ENCODE measurements around the gene SSTR4. TPM values are rescaled to one million over a fixed set of nuclear protein-coding genes. Genes with fewer than 3 reads are reported as not detected.

The SSTR4 gene
- total RNA-seq, 1 experiment from 2014 or later: not detected

DNA sequence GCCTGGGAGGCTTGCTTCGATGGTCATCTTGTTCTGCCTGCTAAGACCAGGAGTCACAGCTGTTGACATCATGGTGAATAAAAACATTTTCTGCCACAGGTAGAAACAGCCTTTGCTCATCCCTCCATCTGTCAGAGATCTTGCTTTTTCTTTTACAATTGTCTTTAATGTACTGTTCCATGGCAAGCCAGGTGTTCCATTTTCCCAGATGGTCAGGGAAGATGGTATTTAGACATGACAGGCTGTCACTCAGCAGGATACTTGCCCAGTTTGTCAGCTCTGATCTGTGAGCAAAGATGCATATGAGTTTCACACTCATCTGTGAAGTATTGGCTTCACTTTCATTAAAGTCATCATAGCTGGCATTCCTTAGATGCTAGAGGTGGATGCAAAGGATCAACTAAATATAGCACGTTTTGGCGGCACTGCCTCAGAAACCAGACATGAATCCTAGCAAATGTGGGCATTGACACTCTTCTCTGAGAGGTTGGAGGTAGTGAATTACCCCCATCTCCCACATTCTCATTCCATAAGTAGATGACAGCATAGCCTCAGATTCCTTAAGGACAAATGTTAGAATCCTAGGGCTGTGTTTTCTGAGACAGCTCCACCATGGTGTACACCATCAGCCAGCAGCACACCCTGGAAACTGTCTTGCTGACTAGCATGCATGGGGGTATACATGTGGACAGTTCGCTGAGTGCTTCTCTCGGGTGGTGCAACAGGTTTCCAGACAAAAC, 4.2 kb downstream of the SSTR4 start:
- ChIA-PET CTCF (no interaction called here), POLR2A (ENCODE audit: unreplicated experiment) (no interaction called here)
- H3K4me1 ChIP-seq (replicated peaks; ENCODE audit: insufficient read depth): peaks cover 8% of the 10 kb centered on the region; the same call in 1 of the 2 replicates
- no peaks in the 10 kb centered on the region for H3K27me3 ChIP-seq (ENCODE audit: insufficient read depth, low read depth)
- no peaks in the 10 kb centered on the region for H3K9me2 ChIP-seq (ENCODE audit: insufficient read depth)
- H3K4me2 ChIP-seq: no peak overlapping the region
- intact Hi-C loops (cut with micrococcal nuclease; ENCODE audit: unreplicated experiment): no loop called here
- no peaks in the 10 kb centered on the region for H3K79me2 ChIP-seq (ENCODE audit: low read depth)
- H2AFZ ChIP-seq: no peak overlapping the region
- no peaks in the 10 kb centered on the region for H4K20me1 ChIP-seq (ENCODE audit: insufficient read depth)
- H3K27ac ChIP-seq: no peak overlapping the region
- H3K4me3 ChIP-seq: no peak overlapping the region
- H3F3A ChIP-seq (ENCODE audit: insufficient read depth, low read depth): peaks cover 4% of the 10 kb centered on the region; the same call in 1 of the 2 replicates
- no peak for TF ChIP-seq EZH2 (IDR thresholded peaks at IDR 0.05; ENCODE audit: low read depth)
- TF ChIP-seq, protein P1, sequence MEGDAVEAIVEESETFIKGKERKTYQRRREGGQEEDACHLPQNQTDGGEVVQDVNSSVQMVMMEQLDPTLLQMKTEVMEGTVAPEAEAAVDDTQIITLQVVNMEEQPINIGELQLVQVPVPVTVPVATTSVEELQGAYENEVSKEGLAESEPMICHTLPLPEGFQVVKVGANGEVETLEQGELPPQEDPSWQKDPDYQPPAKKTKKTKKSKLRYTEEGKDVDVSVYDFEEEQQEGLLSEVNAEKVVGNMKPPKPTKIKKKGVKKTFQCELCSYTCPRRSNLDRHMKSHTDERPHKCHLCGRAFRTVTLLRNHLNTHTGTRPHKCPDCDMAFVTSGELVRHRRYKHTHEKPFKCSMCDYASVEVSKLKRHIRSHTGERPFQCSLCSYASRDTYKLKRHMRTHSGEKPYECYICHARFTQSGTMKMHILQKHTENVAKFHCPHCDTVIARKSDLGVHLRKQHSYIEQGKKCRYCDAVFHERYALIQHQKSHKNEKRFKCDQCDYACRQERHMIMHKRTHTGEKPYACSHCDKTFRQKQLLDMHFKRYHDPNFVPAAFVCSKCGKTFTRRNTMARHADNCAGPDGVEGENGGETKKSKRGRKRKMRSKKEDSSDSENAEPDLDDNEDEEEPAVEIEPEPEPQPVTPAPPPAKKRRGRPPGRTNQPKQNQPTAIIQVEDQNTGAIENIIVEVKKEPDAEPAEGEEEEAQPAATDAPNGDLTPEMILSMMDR (conservative IDR thresholded peaks at IDR 0.05): no peak
- DNase-seq: no peak
- no peaks in the 10 kb centered on the region for H3K9me3 ChIP-seq (ENCODE audit: insufficient read depth, low read depth)
- H3K36me3 ChIP-seq (ENCODE audit: low read depth): no peaks in the 10 kb centered on the region
- BruUV-seq (replicated peaks): no TSS peak

DNA sequence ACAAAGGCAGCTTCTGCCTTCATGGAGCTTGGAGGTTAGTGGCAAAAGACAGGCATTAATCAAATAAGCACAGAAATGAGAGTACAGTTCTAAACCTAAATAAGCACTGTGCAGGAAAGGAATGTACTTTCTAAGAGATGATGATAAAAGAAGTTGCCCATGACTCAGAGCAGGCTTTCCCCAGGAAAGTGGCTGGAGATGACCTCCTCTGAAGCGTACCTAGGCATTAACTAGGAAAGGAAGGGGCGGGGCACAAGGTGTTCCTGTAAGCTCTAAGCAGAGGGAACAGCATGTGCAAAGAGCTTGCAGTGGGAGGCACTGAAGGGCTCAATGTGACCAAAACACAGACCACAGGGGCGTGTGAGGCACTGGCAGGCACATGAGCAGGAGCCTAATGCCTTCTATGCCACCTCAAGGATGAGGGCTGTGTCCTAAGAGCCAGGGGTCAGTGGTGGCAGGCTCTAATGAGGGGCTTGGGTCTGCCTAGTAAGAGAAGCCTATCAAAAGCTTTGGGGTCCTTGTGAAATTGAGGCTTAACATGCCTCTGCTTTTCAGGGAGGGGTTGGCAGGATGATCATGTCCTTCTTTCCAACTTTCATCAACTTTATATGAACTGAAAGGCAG, 4.9 kb downstream of the SSTR4 start:
- ChIA-PET CTCF (no interaction called here), POLR2A (ENCODE audit: unreplicated experiment) (no interaction called here)
- H3K79me2 ChIP-seq (ENCODE audit: low read depth): 0 out of 2 replicates have a peak, but pooled peaks cover under 1% of the 10 kb centered on the region
- peaks cover 8% of the 10 kb centered on the region; the same call in 1 of the 2 replicates for H3K4me1 ChIP-seq (replicated peaks; ENCODE audit: insufficient read depth)
- intact Hi-C loops (cut with micrococcal nuclease; ENCODE audit: unreplicated experiment): loop anchor here (10.0 kb wide), 1 partner anchor 705 kb away; no protein-coding TSS in a partner anchor
- peaks cover 4% of the 10 kb centered on the region; the same call in 1 of the 2 replicates for H3F3A ChIP-seq (ENCODE audit: insufficient read depth, low read depth)
- no peaks in the 10 kb centered on the region for H3K9me3 ChIP-seq (ENCODE audit: insufficient read depth, low read depth)
- H2AFZ ChIP-seq: no peak overlapping the region
- no peak overlapping the region for H3K4me3 ChIP-seq
- peak in 1 of 2 experiments; percentile 46 for DNase-seq
- H3K4me2 ChIP-seq: no peak overlapping the region
- no TSS peak for BruUV-seq (replicated peaks)
- H3K36me3 ChIP-seq (ENCODE audit: low read depth): no peaks in the 10 kb centered on the region
- TF ChIP-seq, protein P1 (conservative IDR thresholded peaks at IDR 0.05): no peak
- no peak for TF ChIP-seq EZH2 (IDR thresholded peaks at IDR 0.05; ENCODE audit: low read depth)
- no peaks in the 10 kb centered on the region for H3K9me2 ChIP-seq (ENCODE audit: insufficient read depth)
- H4K20me1 ChIP-seq (ENCODE audit: insufficient read depth): no peaks in the 10 kb centered on the region
- no peak overlapping the region for H3K27ac ChIP-seq
- H3K27me3 ChIP-seq (ENCODE audit: insufficient read depth, low read depth): no peaks in the 10 kb centered on the region

DNA sequence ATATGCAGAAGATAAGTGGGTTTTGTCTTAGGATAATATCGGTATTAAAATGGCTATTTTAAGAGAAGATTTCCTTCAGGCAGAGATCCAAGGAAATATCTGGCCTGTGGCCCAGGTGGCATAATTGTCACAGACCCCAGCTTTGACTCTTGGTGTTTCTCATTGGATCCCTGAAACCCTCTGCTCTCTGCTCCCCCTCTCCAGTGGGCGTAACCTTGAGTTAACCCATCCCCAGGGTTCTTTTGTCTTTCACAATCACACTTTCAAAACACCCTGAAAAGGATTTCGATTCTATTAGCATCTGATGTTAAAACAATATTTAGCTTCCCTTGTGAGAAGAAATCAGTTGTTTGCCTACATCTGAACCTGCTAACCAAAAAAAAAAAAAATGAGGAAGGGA, 7.2 kb downstream of the SSTR4 start:
- no peak for TF ChIP-seq EZH2 (IDR thresholded peaks at IDR 0.05; ENCODE audit: low read depth)
- TF ChIP-seq, protein P1 (conservative IDR thresholded peaks at IDR 0.05): no peak
- no peak overlapping the region for H3K27ac ChIP-seq
- POLR2A ChIA-PET (ENCODE audit: unreplicated experiment): no interaction called here

More for the DNA sequence above, 7.2 kb downstream of the SSTR4 start:
- Histone ChIP-seq H3K36me3 (ENCODE audit: low read depth) (no peaks in the 10 kb centered on the region), H3K9me3 (ENCODE audit: insufficient read depth, low read depth) (no peaks in the 10 kb centered on the region), H2AFZ (no peak overlapping the region), H3K9me2 (ENCODE audit: insufficient read depth) (no peaks in the 10 kb centered on the region), H3K4me3 (no peak overlapping the region), H3K4me2 (no peak overlapping the region), H3F3A (ENCODE audit: insufficient read depth, low read depth) (peaks cover 15% of the 10 kb centered on the region), H3K79me2 (ENCODE audit: low read depth) (peaks cover 22% of the 10 kb centered on the region), H3K4me1 (replicated peaks; ENCODE audit: insufficient read depth) (peaks cover 26% of the 10 kb centered on the region), H4K20me1 (ENCODE audit: insufficient read depth) (no peaks in the 10 kb centered on the region), H3K27me3 (ENCODE audit: insufficient read depth, low read depth) (no peaks in the 10 kb centered on the region)
- no peak for DNase-seq
- intact Hi-C loops (cut with micrococcal nuclease; ENCODE audit: unreplicated experiment): loop anchor here (10.0 kb wide), 1 partner anchor 707 kb away; no protein-coding TSS in a partner anchor
- CTCF ChIA-PET: interaction anchor here (0.7 kb wide), 1 partner anchor 1194 kb away, joined by 6 read pairs; no protein-coding TSS in a partner anchor
- BruUV-seq (replicated peaks): no TSS peak

All from PC-9 (cell line).